CD4-positive, alpha-beta T cell (primary cell): ENCODE data around the gene TECPR2. TPM values are rescaled to one million over a fixed set of nuclear protein-coding genes. Genes with fewer than 3 reads are reported as not detected.
A peak's percentile ranks its signal among the peaks of the same experiment; 100 is the strongest.

Experiments
- ATAC-seq: fragments of 200-7000 bp; cut with Tn5 transposase; one replicate; pipeline ENCODE4 v1.10.0; 2022; ENCODE audit warnings: mild to moderate bottlenecking; ENCODE audit not compliant: poor library complexity
- CTCF ChIA-PET: fragments of 350-600 bp; sonication (Branson Sonifier 250); formaldehyde crosslinking; loops from one replicate; lab custom pipeline; 2021; ENCODE audit warnings: antibody characterized with exemption, inconsistent platforms; lab: Charles Lee
- POLR2A ChIA-PET: fragments of 350-600 bp; sonication (Branson Sonifier 250); formaldehyde crosslinking; loops from one replicate; lab custom pipeline; 2021; ENCODE audit warnings: antibody characterized with exemption, inconsistent platforms; lab: Charles Lee
- DNase-seq, 14 experiments: peaks; one replicate each; pipeline ENCODE4 v3.0.0-alpha.2; 2013 to 2020; ENCODE audit warnings: mixed read lengths in 2 of 14
- H3K27ac ChIP-seq, 2 donors: one replicate each; pipeline versions ENCODE4 v1.5.1 to v1.7.0; 2013; ENCODE audit warnings: low read length in 2 of 2, low read depth in 1 of 2, mild to moderate bottlenecking in 1 of 2
- H3K27me3 ChIP-seq, 2 experiments: 1 replicate in 1 of 2; 2 replicates in 1 of 2; pipeline versions ENCODE4 v1.6.1 to v1.7.0; 2013; ENCODE audit warnings: low read length in 2 of 2, control low read depth in 1 of 2, mild to moderate bottlenecking in 1 of 2, moderate library complexity in 1 of 2; ENCODE audit not compliant: insufficient read depth in 2 of 2, control insufficient read depth in 1 of 2
- H3K36me3 ChIP-seq: one replicate; pipeline ENCODE4 v1.6.1; 2013; ENCODE audit warnings: low read length, control low read depth; ENCODE audit not compliant: insufficient read depth
- H3K4me1 ChIP-seq: one replicate; pipeline ENCODE4 v1.6.1; 2013; ENCODE audit warnings: low read length, control low read depth; ENCODE audit not compliant: insufficient read depth
- H3K4me3 ChIP-seq: one replicate; pipeline ENCODE4 v1.5.1; 2013; ENCODE audit warnings: mild to moderate bottlenecking, low read length, moderate library complexity
- H3K9me3 ChIP-seq, 2 experiments: 1 replicate in 1 of 2; 2 replicates in 1 of 2; pipeline versions ENCODE4 v1.6.1 to v1.7.0; 2013; ENCODE audit warnings: low read length in 2 of 2, mild to moderate bottlenecking in 2 of 2, control low read depth in 1 of 2, moderate library complexity in 1 of 2; ENCODE audit not compliant: control insufficient read depth in 1 of 2, insufficient read depth in 1 of 2
- H3K27ac Mint-ChIP-seq: one replicate; pipeline ENCODE4 v1.8.0; 2020; ENCODE audit warnings: mixed read lengths
- H3K27me3 Mint-ChIP-seq: one replicate; pipeline ENCODE4 v1.8.0; 2021; ENCODE audit warnings: mixed read lengths
- H3K36me3 Mint-ChIP-seq: one replicate; pipeline ENCODE4 v1.8.0; 2021; ENCODE audit warnings: low read depth, mixed read lengths
- H3K4me1 Mint-ChIP-seq: one replicate; pipeline ENCODE4 v1.8.0; 2021; ENCODE audit warnings: low read depth, mixed read lengths
- H3K4me3 Mint-ChIP-seq: one replicate; pipeline ENCODE4 v1.8.0; 2020; ENCODE audit warnings: mild to moderate bottlenecking, mixed read lengths
- H3K9me3 Mint-ChIP-seq: one replicate; pipeline ENCODE4 v1.8.0; 2020; ENCODE audit warnings: mixed read lengths
- intact Hi-C, 2 experiments: fragments of 100-400 bp; cut with DNase I in 1 of 2; cut with micrococcal nuclease in 1 of 2; formaldehyde crosslinking; loops; one replicate each; pipeline versions ENCODE4 v1.15.1 to v1.9.0; 2023 to 2025; cut with DNase I, micrococcal nuclease
- total RNA-seq, 174 experiments: library from RNA in 2 of 174; stranded (reverse) in 2 of 174; gene quantifications; one replicate each; pipeline ENCODE4 v1.2.3 and lab custom pipeline; 2021 to 2026
- TF ChIP-seq, protein P1 (sequence below): fragments of 200-600 bp; IDR thresholded peaks from one replicate; pipeline ENCODE4 v1.8.0; 2022; ENCODE audit warnings: antibody characterized with exemption, mild to moderate bottlenecking

The TECPR2 gene
- total RNA-seq, 2 experiments from 2014 or later, result 5.0 to 5.4 TPM

DNA sequence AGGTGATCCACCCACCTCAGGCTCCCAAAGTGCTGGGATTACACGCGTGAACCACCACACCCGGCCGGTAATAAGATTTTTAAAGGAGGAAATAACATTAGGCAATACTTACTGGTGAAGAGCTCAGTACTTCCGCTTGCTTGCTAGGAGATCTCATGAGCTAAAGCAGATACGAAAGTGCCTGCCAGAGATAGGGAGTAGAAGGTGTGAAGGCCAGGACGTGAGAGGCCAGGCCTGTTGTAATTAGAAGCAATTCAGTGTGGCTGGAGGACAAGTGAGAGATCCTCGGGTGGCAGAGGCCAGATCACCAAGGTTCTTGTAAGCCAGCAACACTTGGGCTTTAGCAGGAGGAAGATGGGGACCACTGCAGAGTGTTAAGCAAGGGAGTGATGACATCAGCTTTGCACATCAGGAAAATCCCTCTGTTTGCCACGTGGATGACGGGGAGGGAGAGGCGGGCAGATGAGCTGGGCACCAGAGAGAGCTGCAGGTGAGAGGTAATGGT, 7.6 kb downstream of the TECPR2 start:
- DNase-seq (peak in 3 of 14 experiments; percentile 24 to 63 (median 57)), ATAC-seq (no peak)
- no peaks in the 10 kb centered on the region for H3K27me3 ChIP-seq
- Mint-ChIP-seq H3K9me3 (no peaks in the 10 kb centered on the region), H3K4me1 (no peaks in the 10 kb centered on the region), H3K36me3 (no peaks in the 10 kb centered on the region), H3K27ac (no peak overlapping the region), H3K4me3 (no peak overlapping the region), H3K27me3 (no peaks in the 10 kb centered on the region)
- H3K4me3 ChIP-seq, result no peak overlapping the region
- TF ChIP-seq, protein P1, sequence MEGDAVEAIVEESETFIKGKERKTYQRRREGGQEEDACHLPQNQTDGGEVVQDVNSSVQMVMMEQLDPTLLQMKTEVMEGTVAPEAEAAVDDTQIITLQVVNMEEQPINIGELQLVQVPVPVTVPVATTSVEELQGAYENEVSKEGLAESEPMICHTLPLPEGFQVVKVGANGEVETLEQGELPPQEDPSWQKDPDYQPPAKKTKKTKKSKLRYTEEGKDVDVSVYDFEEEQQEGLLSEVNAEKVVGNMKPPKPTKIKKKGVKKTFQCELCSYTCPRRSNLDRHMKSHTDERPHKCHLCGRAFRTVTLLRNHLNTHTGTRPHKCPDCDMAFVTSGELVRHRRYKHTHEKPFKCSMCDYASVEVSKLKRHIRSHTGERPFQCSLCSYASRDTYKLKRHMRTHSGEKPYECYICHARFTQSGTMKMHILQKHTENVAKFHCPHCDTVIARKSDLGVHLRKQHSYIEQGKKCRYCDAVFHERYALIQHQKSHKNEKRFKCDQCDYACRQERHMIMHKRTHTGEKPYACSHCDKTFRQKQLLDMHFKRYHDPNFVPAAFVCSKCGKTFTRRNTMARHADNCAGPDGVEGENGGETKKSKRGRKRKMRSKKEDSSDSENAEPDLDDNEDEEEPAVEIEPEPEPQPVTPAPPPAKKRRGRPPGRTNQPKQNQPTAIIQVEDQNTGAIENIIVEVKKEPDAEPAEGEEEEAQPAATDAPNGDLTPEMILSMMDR, result no peak
- POLR2A ChIA-PET, result no interaction called here
- no peaks in the 10 kb centered on the region for H3K36me3 ChIP-seq
- intact Hi-C loops, result no loop called here
- H3K9me3 ChIP-seq, result no peaks in the 10 kb centered on the region
- H3K4me1 ChIP-seq, result peaks cover 6% of the 10 kb centered on the region
- CTCF ChIA-PET, result no interaction called here
- no peak overlapping the region for H3K27ac ChIP-seq

DNA sequence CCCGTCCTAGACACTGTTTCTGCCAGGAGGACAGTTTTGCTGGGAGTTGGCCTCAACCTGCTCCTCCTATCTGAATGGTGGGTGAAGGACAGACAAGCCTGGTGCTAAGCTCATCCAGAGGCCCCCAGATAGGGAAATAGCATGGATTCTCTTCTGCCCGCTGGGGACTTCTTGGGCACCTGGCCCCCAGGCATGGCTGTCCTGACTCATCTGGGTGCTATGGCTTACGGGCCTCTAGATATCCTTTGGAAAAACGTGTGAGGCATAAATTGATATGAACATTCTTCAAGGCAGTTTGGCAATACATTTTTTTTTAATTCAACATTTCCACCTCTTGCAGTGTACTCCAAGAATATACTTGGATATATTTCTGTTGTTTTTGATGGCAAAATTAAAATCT, 8.6 kb downstream of the TECPR2 start:
- Mint-ChIP-seq H3K27me3 (no peaks in the 10 kb centered on the region), H3K9me3 (no peaks in the 10 kb centered on the region), H3K27ac (no peak overlapping the region), H3K4me1 (no peaks in the 10 kb centered on the region), H3K4me3 (no peak overlapping the region), H3K36me3 (peaks cover 4% of the 10 kb centered on the region)
- Histone ChIP-seq H3K4me1 (peaks cover 6% of the 10 kb centered on the region), H3K27ac (no peak overlapping the region), H3K9me3 (no peaks in the 10 kb centered on the region), H3K36me3 (no peaks in the 10 kb centered on the region), H3K27me3 (no peaks in the 10 kb centered on the region), H3K4me3 (no peak overlapping the region)
- TF ChIP-seq, protein P1, result no peak
- DNase-seq (no peak), ATAC-seq (no peak)
- intact Hi-C loops, result no loop called here
- CTCF ChIA-PET, result no interaction called here
- POLR2A ChIA-PET, result no interaction called here

DNA sequence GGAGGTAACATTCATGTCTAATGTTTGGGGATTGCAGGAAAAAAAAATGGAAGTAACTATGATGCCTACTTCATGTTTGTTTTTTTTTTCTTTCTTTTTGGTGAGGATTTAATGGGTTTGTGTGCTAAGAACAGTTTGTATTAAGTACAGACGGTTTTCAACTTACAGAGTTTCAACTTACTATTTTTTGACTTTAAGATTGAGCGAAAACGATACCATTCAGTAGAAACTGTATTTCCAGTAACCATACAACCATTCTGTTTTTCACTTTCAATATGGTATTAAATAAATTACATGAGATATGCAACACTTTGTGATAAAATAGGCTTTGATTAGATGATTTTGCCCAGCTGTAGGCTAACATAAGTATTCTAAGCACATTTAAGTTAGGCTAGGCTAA, 10.4 kb downstream of the TECPR2 start:
- Mint-ChIP-seq H3K27me3 (no peaks in the 10 kb centered on the region), H3K36me3 (peaks cover 19% of the 10 kb centered on the region), H3K4me1 (no peaks in the 10 kb centered on the region), H3K27ac (no peak overlapping the region), H3K4me3 (no peak overlapping the region), H3K9me3 (no peaks in the 10 kb centered on the region)
- H3K27me3 ChIP-seq, result no peaks in the 10 kb centered on the region
- POLR2A ChIA-PET, result no interaction called here
- TF ChIP-seq, protein P1, result no peak
- peaks cover 3% of the 10 kb centered on the region for H3K4me1 ChIP-seq
- peaks cover 13% of the 10 kb centered on the region for H3K36me3 ChIP-seq
- CTCF ChIA-PET, result interaction anchor here (0.6 kb wide), 1 partner anchor 109 kb away, joined by 3 read pairs; no protein-coding TSS in a partner anchor
- DNase-seq (no peak), ATAC-seq (no peak)
- H3K4me3 ChIP-seq, result no peak overlapping the region
- H3K27ac ChIP-seq, result no peak overlapping the region
- intact Hi-C loops, result no loop called here
- no peaks in the 10 kb centered on the region for H3K9me3 ChIP-seq
